Activated CD4-positive, alpha-beta T cell treated with anti-CD3 and anti-CD28 coated beads, Interleukin-2, amount 50 U/mL, for 24 hours (primary cell): Measurements from ENCODE around the gene CBFB.

Source experiments
- DNase-seq, 2 donors: peaks; one replicate each; pipeline ENCODE4 v3.0.0-alpha.2; 2020; ENCODE audit warnings: low read depth in 1 of 2, low spot score in 1 of 2

Gene CBFB

GRCh38 chr16:67091906-67092566 lies 63.1 kb downstream of the CBFB start:
- DNase-seq: no peak

DNA sequence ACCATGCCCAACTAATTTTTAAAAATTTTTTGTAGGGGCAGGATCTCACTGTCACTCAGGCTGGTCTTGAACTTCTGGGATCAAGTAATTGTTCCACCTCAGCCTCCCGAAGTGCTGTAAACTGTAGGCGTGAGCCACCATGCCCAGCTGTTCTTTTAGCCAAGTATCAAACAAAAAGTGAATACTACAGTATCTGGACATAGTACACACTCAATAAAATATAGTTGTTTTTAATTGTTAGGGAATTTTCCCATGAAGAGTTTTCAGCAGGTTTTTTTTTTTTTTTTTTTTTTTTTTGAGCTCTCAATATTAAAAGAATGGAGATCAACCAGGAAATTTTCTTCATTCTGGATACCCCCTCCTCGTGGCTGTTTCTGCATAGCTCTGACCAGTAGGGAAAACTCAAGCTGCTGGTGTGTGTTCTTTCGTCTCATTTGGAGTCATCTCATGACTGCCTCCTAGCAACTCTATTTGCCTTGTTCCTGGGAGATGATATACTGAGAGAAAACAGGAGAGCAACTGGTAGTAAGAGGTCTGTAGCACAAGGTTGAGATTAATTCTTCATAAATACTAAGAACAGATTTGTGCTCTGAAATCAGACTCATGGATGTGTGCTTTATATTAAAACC lies 64.3 kb downstream of the CBFB start:
- no peak for DNase-seq

GRCh38 chr16:67098599-67098998 lies 69.7 kb downstream of the CBFB start:
- DNase-seq: no peak

- DNase-seq: no peak
These were observed 71.8 kb downstream of the CBFB start for GRCh38 chr16:67100569-67101310.

DNA sequence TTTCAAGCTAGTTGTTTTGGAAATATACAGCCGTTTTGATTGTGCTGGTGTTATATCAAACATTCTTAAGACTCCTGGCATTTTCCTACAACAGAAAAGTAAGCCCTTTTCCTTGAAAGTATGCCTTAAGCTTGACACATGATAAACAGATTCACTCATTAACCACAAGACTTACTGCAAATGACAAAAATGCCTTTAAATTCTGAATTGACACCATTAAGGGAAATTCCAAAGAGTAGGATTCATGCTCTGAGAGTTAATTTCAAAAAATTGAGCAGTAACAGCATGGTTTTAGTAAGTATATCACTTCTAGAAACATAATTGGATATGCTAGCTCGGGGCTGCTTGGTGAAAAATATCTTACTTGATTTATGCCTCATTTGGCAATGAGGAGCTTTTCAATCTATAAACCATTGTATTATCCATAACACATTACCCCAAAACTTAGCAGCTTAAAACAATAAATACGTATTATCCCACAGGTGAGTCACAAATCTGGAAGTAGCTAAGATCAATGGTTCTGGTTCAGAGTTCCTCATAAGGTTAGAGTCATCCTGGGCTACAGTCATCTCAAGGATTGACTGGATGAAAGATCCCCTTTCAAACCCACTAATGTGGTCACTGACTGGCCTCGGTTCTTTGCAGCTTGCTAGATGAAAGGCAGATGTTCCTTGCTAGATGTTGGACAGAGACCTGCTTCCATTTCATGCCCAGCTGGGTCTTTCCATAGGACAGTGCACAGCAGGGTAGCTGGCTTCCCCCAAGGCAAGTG lies 72.5 kb downstream of the CBFB start:
- no peak for DNase-seq

- no peak for DNase-seq
These were observed 75.1 kb downstream of the CBFB start for GRCh38 chr16:67104061-67104460.

- DNase-seq: no peak
These were observed 75.9 kb downstream of the CBFB start for GRCh38 chr16:67104845-67105244.

DNA sequence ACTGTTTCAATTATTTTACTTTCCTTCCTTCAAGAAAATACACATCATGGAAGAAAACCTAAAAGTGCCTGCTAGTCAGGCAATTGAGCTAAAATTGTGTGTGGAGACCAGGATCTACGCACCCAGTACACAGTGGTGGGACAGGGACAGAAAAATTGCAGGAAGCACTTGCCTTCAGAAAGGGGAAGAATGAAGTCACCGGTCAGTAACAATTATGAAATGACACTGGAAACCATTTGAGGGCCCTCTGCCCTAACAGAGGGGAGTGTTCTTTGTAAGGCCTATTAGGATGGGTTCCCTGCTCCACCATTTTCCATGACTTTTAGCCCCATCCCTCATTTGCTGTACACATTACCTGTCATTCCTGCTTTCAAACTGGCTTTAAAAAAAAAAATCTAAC lies 76.3 kb downstream of the CBFB start:
- no peak for DNase-seq

- DNase-seq: no peak
These were observed 76.9 kb downstream of the CBFB start for GRCh38 chr16:67105881-67106280.

DNA sequence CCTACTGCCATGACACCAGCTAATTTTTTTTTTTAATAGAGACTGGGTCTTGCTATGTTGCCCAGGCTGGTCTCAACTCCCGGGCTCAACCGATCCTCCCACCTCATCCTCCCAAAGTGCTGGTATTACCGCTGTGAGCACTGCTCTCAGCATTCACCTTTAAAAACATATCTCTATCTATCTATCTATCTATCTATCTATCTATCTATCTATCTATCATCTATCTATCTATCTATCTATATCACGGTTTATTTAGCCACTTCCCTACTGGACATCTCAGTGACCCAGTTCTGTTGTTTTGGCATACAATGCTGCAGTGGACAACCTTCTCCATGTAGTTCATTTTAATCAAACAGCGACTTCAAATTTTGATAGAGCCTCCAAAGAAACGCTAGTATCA lies 79.5 kb downstream of the CBFB start:
- no peak for DNase-seq

DNA sequence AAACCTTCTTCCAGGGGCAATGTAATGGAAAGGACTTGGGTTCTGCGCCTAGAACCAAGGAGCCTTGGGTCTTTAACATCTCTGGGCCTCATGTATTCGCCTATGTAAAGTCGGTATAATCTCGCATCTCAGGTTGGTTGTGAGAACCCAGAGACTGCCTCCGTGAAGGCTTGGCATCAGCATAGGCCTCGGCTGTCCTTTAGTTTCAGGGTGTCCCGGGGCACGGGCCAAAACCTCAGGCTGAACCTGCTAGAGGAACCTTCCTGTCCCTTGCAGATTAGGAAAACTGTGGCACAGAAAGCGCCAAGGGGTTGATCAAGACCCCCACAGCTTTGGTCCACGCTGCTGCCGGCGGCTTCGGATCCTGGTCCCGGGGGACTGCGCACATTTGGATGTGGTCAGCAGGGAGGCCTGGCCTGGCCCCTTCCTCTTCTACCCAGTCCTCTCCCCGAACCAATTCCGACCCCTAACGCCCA lies 80.0 kb downstream of the CBFB start:
- no peak for DNase-seq

DNA sequence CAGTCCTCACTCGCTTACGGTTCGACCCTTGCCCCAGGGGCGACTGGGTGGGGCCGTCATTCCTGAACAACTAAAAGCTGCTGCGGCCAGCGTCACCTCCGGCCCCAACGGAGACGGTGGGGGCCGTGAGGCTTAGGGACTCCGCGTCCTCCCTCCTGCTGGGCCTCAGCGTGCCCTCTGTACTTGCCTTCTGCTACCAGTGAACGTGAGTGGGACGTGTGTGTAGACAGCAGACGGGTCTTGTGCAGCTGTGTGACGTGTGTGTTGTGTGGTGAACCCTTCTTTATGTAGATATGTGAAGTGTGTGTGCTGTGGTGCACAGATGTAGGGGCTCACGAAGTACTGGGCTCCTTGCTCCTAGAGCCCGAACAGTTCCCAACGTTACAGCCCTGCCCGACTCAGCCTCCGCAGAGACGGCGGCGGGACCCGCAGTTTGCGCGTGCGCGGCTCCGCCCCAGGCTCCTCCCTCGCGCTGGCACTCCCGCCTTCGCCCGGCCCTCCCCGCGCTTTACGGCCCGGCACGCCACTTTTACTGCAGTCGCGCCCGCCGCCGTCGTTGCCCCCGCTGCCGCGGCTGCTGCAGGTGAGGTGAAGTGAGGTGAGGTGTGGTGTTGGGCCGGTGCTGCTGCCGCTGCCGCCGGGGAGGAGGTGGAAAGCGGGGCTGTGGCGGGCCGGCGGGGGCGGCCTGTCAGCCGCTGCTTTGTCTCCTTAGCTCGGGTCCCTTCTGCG lies 80.6 kb downstream of the CBFB start, which contains the start of gene PHAF1:
TSS of gene PHAF1 (plus strand) at position 535 of the 729 bp plus-strand sequence. CDS start 235 bp downstream, outside the sequence.
- peak; percentile 93 to 97 for DNase-seq

DNA sequence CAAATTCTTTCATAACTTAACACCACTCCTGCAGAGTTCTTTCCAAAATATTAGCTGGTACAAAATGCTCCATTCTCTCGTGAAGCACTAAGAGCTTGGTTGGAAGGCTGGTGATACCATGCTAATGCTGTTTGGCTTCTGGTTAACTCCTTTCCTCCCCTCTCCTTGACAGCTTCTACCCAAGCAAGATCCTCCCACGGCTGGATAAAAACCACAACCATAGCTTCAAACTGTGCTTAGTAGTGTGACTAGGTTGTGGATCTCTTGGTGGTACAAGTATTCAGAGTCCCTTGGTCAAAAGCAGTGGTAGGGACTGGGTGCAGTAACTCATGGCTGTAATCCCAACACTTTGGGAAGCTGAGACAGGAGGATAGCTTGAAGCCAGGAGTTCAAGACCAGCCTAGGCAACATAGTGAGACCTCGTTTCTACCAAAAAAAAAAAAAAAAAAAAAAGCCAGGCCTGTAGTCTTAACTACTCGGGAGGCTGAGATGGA lies 83.0 kb downstream of the CBFB start:
- no peak for DNase-seq

- no peak for DNase-seq
These were observed 83.8 kb downstream of the CBFB start for GRCh38 chr16:67112591-67113399.

DNA sequence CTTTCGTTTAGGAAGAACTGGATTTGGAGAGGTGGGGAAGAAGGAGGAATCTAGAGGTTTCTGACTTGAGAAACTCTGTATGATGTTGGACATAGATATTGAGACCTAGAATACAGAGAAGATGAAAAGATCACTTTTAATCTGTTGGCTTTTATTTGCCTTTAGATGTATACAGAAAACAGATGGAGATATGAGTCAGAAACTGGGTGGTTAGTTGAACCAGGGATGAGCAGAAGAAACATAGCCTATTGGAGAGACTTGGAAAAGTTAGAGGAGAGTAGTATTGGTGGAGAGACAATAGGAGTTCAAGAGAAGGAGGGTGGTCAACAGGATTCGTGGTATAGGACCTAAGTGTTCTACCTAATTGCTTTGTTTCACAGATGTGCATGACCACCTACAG lies 85.8 kb downstream of the CBFB start:
- no peak for DNase-seq

DNA sequence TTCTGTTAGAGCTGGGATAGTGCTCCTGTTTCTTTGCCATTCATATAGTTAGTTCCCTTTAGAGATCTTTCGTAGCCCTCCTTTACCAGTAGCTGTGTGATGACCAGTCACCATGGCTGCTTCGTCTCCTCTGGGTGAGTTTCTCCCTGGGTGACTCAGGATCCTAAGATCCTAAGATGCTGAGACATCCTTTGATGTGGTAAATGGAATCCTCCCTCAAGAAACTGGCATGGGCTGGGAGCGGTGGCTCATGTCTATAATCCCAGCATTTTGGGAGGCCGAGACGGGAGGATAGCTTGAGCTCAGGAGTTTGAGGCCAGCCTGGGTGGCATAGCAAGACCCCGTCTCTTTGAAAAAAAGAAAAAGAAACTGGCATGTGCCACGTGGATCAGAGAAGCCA lies 86.7 kb downstream of the CBFB start:
- DNase-seq: no peak

- no peak for DNase-seq
These were observed 87.7 kb downstream of the CBFB start for GRCh38 chr16:67116388-67117311.

DNA sequence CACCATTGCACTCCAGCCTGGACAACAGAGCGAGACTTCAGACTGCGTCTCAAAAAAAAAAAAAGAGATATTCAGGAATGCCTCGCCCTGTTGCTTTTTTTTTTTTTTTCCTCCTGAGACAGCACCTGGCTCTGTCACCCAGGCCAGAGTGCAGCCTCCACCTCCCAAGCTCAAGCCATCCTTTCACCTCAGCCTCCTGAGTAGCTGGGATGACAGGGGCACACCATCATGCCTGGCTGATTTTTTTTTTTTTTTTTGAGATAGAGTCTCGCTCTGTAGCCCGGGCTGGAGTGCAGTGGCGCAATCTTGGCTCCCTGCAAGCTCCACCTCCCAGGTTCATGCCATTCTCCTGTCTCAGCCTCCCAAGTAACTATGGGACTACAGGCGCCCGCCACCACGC lies 88.8 kb downstream of the CBFB start:
- no peak for DNase-seq

- DNase-seq: no peak
These were observed 91.1 kb downstream of the CBFB start for GRCh38 chr16:67120025-67120424.
